NCI-H146 treated with DMSO at 0.1 percent for 48 hours (cell line): ENCODE data around the gene LNPK.
"Not testable (repeated sequence)": the region's sequence is repeated elsewhere in the genome, so short reads cannot be mapped to it uniquely, and the experiment has no call there.

Source experiments
- DNase-seq: peaks from one replicate; lab custom pipeline; 2025; ENCODE audit not compliant: unreplicated experiment; lab: John Stamatoyannopoulos, UW

The LNPK gene

DNA sequence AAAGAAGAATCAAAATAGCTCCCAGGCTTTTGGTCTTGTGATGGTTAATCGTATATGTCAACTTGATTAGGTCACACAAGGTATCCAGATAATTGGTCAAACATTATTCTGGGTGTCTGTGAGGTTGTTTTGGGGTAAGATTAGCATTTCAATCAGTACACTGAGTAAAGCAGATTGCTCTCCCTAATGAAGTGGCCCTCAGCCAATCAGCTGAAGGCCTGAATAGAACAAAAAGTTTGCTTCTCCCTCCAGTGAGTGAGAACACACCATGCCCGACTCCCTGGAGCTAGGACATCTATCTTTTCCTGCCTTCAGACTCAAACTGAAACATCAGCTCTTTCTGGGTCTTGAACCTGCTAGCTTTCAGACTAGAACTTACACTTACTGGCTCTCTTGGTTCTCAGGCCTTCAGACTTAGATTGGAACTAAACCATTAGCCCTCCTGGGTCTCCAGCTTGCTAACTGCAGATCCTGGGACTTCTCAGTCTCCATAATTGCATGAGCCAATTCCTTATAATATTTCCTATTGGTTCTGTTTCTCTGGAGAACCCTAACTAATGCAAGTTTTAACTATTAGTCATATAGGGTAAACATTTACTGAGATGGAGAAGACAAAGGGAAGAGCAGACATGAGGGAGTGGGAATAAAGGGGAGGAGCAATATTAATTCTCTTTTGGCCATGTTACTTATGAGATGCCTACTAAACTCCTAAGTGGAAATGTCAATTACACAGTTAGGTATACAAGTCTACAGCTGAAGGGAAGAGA is 25.5 kb downstream of the LNPK start:
- DNase-seq = no peak

DNA sequence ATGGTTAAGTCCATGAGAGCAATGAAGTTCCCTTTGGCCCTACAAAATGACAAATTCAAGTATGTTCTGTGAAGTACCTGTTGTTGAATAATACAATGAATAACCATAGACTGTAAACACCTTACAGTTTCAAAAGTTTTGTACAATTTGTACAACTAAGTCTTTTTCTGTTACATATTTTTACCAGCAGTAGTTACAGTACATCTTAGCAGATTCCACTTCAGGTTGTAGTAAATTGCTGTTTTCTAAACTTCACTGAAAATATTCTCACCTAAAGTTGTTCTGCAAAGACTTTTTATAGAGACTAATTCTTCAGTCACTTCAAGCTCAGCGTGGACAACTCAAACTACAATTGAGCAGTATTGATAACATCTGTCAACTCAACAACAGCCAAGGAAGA is 28.7 kb downstream of the LNPK start:
- no peak for DNase-seq

DNA sequence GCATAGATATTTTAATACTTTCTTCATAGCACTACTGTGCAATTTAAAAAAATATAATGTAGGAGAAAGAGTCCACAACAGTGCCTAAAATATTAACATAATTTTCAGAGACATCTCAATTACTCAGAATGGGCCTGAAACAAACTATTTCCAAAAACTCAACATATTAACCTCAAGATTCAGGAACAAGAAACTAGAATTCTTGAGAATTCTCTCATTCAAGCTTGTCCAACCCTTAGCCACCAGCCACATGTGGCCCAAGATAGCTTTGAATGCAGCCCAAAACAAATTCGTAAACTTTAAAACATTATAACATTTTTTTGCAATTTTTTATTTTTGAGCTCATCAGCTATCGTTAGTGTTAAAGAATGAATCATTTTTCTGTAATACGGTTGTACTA is 35.2 kb downstream of the LNPK start:
- no peak for DNase-seq

DNA sequence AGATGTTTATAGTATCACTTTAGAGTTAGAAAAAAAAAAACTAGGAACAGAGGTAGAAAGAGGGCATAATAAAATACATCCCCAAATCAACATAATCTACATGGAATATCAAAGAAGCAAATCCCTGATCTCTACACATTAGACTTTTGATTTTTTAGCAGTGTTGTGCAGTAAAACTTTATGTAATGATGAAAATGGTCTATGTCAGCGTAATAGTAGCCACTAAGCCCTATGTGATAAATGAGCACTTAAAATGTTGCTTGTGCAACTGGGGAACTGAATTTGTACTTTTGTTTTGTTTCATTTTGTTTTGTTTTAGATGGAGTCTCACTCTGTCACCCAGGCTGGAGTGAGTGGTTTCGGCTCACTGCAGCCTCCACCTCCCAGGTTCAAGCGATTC is 36.3 kb downstream of the LNPK start:
- DNase-seq = no peak

DNA sequence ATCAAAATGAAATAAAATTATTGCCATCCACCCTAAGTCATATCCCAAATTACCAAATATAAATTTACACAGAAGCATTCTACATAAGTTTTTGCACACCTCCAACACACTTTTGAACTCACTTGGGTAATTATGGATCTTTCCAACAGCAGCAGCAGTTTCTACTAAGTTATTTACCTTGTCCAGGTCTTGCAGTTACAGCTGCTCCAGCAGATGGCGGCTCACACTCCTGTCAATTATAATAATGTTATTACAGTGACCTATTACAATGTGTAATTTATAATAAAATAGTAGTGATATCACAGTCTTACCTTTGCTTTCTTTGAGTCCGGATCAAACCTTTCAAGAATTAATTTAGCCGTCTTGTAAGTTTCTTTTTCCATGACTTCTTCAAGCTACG is 37.9 kb downstream of the LNPK start:
- DNase-seq = no peak

DNA sequence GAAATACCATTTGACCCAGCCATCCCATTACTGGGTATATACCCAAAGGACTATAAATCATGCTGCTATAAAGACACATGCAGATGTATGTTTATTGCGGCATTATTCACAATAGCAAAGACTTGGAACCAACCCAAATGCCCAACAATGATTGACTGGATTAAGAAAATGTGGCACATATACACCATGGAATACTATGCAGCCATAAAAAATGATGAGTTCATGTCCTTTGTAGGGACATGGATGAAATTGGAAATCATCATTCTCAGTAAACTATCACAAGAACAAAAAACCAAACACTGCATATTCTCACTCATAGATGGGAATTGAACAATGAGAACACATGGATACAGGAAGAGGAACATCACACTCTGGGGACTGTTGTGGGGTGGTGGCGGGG is 38.9 kb downstream of the LNPK start:
- DNase-seq = not testable (repeated sequence)

DNA sequence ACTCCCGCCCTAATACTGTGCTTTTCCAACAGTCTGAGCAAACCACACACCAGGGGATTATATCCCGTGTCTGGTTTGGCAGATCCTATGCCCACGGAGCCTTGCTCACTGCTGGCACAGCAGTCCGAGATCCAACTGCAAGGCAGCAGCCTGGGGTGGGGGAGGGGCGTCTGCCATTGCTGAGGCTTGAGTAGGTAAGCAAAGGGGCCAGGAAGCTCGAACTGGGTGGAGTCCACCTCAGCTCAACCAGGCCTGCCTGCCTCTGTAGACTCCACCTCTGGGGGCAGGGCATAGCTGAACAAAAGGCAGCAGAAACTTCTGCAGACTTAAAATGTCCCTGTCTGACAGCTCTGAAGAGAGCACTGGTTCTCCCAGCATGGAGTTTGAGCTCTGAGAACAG is 44.2 kb downstream of the LNPK start:
- no peak for DNase-seq

DNA sequence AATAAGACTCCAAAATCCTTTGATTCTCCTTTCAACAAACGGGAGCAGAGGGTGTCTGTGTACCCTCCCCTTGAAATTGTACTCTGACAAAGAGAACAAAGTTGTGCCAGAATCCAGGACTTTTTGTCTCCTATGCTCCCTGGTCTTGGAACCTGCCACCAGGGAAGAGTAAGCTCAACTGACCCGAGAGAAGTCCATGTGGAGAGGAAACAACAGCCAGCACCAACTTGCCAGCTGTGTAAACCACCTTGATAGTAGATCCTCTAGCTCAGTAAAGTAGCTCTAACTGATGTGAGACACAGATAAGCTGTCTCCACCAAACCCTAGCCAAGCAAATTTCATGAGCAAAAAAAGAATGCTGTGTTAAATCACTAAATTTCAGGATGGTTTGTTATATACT is 46.9 kb downstream of the LNPK start:
- DNase-seq = peak; percentile 4

DNA sequence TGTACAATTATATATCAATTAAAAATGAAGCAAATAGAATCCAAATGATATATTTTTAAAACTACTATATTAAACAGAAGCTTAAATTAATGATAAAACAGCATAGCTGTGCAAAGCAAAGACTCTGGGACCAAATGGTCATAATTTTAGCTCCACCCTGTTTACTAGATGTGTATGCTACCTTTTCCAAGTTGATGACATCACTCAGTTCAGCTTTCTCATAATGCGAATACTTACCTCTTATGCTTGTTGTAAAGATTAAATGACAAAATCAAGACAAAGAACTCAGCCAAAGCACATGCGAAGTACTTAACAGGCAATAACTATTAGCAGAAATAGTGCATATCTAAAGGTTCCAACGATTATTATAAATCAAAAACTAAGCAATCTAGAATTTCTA is 51.6 kb downstream of the LNPK start:
- DNase-seq = no peak

DNA sequence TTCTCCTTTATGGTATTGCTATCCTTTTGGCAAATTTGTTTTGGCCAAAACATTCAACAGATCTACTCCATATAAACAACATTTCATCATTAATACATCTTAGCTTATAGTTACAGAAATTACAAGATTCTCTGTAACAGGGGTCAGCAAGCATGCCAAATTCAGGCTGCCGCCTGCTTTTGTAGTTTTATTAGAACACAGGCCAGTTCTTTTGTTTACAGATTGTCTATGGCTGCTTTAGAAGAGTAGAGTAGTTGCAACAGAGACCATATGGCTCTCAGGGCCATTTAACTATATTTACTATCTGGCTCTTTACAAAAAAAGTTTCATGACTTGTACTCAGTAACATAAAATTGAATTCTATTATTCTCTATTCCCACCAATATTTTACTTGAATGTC is 53.9 kb downstream of the LNPK start:
- DNase-seq = no peak

DNA sequence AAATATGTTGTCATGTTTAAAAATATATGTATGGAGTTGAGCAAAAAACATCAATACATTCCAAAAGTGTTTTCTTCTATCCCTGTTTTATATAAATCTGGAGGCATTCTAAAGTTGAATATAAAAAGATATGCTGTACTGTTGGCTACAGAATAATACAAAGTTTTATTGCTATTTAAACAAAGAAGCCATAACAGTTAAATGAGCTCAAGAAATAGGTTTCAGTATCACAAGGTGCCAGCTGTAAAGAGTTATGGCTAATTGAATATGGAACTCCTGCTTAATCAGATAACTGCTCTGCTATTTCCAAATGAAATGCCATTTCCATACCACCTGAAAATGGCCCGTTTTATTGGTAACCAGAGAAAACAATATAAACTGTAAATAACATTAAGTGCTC is 55.0 kb downstream of the LNPK start:
- DNase-seq = no peak

DNA sequence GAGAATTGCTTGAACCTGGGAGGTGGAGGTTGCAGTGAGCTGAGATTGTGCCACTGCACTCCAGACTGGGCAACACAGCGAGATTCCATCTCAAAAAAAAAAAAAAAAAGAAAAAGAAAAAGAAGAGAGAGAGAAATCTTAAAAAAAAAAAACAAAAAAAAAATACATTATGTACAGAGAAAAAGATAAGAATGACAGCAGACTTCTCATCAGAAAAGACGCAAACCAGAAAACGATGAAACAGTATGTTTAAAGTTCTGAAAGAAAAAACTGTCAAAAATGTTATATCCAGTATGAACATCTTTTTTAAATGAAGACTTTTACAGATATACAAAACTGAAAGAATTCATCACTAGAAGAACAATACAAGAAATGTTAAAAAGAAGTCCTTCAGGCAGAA is 60.4 kb downstream of the LNPK start:
- no peak for DNase-seq

DNA sequence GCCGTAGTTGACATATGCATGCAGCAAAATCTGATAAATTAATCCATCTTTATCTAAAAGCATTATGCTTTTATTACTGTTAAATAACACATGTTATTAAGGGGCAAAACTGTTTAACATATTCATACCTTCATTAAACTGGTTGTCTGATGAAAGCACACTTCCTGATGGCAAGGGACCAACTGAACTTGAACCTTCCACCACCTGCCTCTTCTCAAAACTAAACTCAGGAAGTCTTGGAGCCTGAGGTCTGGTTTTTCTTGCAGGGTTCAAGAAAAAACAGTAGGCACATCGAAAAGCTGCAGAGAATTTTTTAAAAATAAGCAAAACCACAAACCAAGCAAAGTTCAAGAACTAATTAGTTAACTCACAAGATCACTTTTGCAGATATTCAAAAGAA is 64.9 kb downstream of the LNPK start:
- DNase-seq = no peak

DNA sequence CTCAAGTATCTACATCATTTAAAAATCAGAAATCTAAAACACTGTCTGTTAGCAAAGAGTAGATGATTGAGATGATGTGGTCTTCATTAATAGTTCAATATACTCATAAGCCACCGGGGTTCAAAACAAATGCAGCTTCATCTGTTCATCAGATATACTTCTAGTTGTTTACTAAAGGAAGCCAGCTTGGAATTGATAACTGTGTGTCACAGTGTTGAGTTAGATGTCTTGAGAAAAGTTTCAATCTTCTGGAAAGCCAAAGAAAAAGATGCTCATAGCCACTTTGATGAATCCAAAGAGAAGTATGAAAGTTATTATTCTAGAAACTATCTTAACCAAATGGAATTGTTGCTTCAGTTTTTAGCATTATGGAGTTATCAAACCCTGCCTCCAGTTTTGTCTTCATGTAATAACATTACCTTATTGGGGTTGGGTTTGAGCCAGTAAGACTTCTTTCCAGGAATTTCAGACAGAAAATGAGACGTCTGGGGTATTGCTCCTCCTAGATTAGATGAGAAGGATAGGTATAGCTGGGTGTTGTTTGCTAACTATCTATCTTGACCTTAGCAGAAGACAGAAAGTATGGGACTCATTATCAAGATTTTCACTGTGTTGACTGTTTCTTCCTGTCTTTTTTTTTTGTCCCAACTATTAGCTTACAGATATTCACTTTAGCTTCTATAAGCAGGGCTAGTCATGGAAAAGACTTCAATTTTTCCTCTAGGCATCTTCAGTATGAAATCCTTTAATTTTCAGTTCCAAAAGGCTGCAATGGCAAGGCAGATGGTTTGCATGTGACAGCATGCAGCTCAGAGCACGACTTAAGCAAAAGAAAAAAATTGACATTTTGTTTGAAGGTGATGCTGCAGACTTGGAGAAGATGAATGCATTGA is 66.5 kb downstream of the LNPK start:
- no peak for DNase-seq

DNA sequence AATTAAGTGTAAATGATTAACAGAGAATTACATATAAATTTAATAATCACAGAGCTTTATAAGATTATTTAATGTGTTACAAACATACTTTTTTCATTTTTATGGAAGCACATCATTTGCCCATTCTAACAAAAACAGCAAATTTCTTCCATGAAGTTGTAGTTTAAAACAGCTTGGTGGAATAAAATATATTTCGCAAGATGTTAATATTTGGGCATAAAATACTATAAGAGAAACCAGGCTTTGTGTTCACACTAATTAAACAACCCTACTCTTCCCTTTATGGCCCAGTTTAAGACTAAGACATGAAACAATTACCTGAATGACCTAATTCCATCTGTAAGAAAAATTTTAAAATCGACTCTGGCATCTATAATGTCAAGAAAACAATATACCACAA is 69.4 kb downstream of the LNPK start:
- DNase-seq = no peak

DNA sequence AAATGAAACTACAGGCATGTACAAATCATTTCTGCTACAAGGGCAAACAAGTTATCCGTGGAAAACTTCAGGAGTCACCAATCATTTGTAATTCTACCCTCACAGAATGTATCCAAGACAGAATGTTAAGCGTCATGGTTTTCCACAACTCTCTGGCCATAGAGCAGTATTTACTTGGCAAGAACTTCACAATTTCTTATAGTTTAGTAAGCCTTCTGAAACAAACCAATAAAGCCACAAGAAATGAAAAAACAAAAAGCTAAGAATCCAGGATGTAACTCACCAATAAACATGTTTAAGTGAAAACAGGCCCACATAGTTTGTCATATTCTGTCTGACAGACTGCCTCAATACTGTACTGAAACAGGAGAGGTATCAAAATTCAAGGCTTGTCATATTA is 70.3 kb downstream of the LNPK start:
- no peak for DNase-seq

DNA sequence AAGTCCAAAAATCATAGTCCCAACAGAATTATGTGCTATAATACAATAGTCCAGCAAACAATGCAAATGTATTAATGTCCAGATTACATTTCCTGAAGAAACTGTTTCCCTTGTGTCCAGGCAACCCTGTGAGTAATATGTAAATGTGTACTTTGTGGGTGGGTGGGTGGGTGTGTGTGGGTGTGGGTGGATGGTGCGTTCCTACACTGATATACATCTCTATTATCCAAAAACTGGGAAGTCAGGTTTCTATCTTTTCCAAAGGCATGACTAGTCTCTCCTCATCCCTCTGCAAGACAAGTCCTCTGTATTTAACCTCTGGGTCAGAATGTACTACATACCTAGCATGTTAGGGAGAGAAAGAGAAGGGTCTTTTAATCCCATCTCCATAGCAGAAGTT is 71.6 kb downstream of the LNPK start:
- DNase-seq = no peak

DNA sequence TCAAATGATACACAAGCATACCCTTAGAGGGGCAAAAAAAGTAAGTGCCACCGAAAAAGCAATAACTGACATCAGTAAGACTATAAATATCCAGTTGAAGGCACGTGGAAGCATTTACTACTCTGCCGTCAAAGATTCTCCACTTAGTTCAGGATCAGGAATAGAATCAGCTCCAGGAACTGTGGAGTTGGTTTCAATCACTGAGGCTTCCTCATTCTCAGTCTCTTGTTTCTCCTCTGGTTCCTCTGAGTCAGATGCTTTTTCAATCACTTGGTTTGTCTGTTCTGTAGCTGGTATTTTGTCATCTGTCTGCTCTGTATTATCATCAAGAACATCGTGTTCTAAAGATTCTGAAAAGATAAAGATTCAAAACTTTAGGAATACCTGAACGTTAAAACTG is 72.2 kb downstream of the LNPK start:
- DNase-seq = no peak

DNA sequence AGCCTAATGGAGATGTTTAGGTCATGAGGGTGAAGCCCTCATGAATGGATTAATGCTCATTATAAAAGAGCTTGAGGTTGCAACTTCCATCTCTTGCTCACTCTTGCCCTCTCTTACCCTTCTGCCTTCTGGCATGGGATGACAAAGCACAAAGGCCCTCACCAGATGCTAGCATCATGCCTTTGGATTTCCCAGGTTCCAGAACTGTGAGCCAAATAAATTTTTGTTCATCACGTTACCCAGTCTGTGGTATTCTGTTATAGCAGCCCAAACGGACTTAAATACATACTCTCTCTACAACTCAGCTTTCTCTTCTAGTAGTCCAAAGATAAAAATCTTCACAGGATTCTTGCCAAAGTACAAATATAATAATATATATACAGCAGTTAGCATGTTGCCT is 75.8 kb downstream of the LNPK start:
- no peak for DNase-seq

DNA sequence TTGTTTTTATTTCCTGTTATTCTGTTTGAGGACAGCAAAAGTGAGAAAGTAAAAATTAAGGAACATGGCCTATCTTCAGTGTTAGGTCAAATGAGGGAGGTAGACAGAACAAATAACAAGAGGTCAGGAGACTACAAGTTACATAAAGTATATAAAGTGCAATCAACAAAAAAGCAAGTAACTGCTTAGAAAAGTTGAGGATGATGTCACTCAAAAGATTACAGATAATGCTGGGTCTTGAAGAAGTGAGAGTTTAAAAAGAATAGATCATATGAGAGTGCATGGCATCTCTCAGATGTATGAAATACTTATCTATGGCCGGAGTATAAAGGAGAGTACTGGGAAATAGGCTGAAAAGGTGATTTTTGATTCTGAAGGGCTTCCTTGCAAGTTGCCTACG is 79.9 kb downstream of the LNPK start:
- DNase-seq = no peak

DNA sequence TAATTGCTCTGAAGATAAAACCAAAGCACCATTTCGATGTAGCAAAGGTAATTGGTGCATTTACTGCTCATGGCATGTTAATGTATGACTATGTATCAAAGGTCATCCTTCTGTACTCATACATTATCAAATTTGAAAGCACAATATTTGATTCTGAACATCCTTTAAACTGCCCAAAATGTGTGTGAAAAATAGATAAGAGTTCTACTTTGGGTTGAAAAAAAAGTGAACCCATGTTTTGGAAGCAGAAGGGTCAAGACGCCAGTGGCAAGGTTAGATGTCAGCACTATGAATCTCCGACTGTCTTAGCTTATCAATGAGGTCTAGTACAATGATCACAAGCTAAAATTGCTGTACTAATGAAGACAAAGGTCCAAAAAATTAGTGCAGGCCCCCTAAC is 83.1 kb downstream of the LNPK start:
- DNase-seq = no peak

DNA sequence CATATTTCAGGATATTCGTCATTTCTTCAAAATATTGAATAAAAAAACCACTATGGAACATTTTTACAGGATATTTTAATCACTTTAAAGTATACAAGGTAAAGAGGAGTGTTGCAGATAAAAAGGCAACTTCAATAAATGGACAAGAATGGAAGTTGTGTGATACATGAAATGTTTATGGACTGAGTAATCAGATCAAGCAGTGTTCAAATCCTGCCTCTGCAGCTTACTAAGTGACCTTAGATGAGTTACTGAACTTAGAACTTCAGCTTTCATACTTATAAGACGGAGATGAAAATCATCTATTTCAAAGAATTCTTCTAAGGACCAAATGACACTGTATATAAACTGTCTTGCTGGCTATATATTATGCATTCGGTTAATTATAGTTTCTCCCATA is 87.2 kb downstream of the LNPK start:
- no peak for DNase-seq
